Spinal cord (tissue), 10 donors: ENCODE measurements around the gene WWOX. TPM values are rescaled to one million over a fixed set of nuclear protein-coding genes. Genes with fewer than 3 reads are reported as not detected.

Experiments used
- DNase-seq, 6 donors: peaks; one replicate each; pipeline versions ENCODE4 v3.0.0 to v3.0.0-alpha.2; 2013 to 2015; ENCODE audit warnings: low spot score in 6 of 6, low read depth in 4 of 6
- H3K27ac ChIP-seq: one replicate; pipeline ENCODE4 v1.5.1; 2013; ENCODE audit warnings: low read depth, low read length, control low read depth
- H3K27me3 ChIP-seq: one replicate; pipeline ENCODE4 v1.6.1; 2013; ENCODE audit warnings: low read length; ENCODE audit not compliant: control insufficient read depth, insufficient read depth
- H3K36me3 ChIP-seq: one replicate; pipeline ENCODE4 v1.6.1; 2013; ENCODE audit warnings: low read length; ENCODE audit not compliant: control insufficient read depth, insufficient read depth
- H3K4me1 ChIP-seq: one replicate; pipeline ENCODE4 v1.6.1; 2013; ENCODE audit warnings: low read length; ENCODE audit not compliant: control insufficient read depth, insufficient read depth
- H3K4me3 ChIP-seq: one replicate; pipeline ENCODE4 v1.5.1; 2013; ENCODE audit warnings: low read depth, low read length, control low read depth
- H3K9me3 ChIP-seq: one replicate; pipeline ENCODE4 v1.6.1; 2013; ENCODE audit warnings: low read length; ENCODE audit not compliant: control insufficient read depth, insufficient read depth
- WGBS: methylation state at CpG from one replicate; pipeline ENCODE4 v1.1.5; 2013; ENCODE audit warnings: missing lambda C conversion rate; ENCODE audit not compliant: insufficient coverage; 5-methylcytosine and 5-hydroxymethylcytosine counted together
- polyA plus RNA-seq, 2 donors: library from polyadenylated mRNA; unstranded; fragments of 120-200 nt; gene quantifications; one replicate each; pipeline ENCODE4 v1.2.1, GENCODE V29; 2013; ENCODE audit not compliant: insufficient read length in 2 of 2
- total RNA-seq, 2 donors: library from RNA; depleted of rRNA in 1 of 2; stranded (reverse); fragments of 120-200 nt in 1 of 2; fragments of >200 nt in 1 of 2; gene quantifications; one replicate each; pipeline versions ENCODE4 v1.2.3 to v1.2.4, GENCODE V29; 2013 to 2014
- donor health status: healthy.

Gene WWOX
- total and polyA plus RNA-seq, 4 donors: 27.5 to 51.5 (median 32.5) TPM

GRCh38 chr16:78642621-78643285, 543.3 kb downstream of the WWOX start:
- Histone ChIP-seq H3K4me3 (no peak overlapping the region), H3K27me3 (peaks cover 2% of the 10 kb centered on the region), H3K36me3 (no peaks in the 10 kb centered on the region), H3K4me1 (no peaks in the 10 kb centered on the region), H3K27ac (no peak overlapping the region), H3K9me3 (no peaks in the 10 kb centered on the region)
- DNase-seq: no peak
- 80% methylated on average over 2 of the region's 6 CpGs for WGBS

GRCh38 chr16:78645657-78646056, 546.2 kb downstream of the WWOX start:
- H3K9me3 ChIP-seq: no peaks in the 10 kb centered on the region
- 45% methylated on average over 2 of the region's 4 CpGs for WGBS
- no peak overlapping the region for H3K27ac ChIP-seq
- DNase-seq: no peak
- no peak overlapping the region for H3K4me3 ChIP-seq
- H3K27me3 ChIP-seq: peaks cover under 1% of the 10 kb centered on the region
- peaks cover 9% of the 10 kb centered on the region for H3K4me1 ChIP-seq
- H3K36me3 ChIP-seq: no peaks in the 10 kb centered on the region

GRCh38 chr16:78647019-78647418, 547.6 kb downstream of the WWOX start:
- no peak for DNase-seq
- 89% methylated on average over 3 of the region's 3 CpGs for WGBS
- H3K36me3 ChIP-seq: no peaks in the 10 kb centered on the region

GRCh38 chr16:78647491-78647890, 548.0 kb downstream of the WWOX start:
- H3K27ac ChIP-seq: no peak overlapping the region
- no peaks in the 10 kb centered on the region for H3K36me3 ChIP-seq
- peaks cover 9% of the 10 kb centered on the region for H3K4me1 ChIP-seq
- no peaks in the 10 kb centered on the region for H3K9me3 ChIP-seq
- no peak for DNase-seq
- H3K27me3 ChIP-seq: no peaks in the 10 kb centered on the region
- no CpG with 5 or more reads among the region's 2 CpGs for WGBS
- H3K4me3 ChIP-seq: no peak overlapping the region

More at GRCh38 chr16:78647019-78647418, 547.6 kb downstream of the WWOX start:
- H3K9me3 ChIP-seq: no peaks in the 10 kb centered on the region
- H3K27me3 ChIP-seq: no peaks in the 10 kb centered on the region
- peaks cover 9% of the 10 kb centered on the region for H3K4me1 ChIP-seq
- no peak overlapping the region for H3K27ac ChIP-seq
- no peak overlapping the region for H3K4me3 ChIP-seq

GRCh38 chr16:78648517-78648916, 549.1 kb downstream of the WWOX start:
- Histone ChIP-seq H3K4me1 (peaks cover 9% of the 10 kb centered on the region), H3K36me3 (no peaks in the 10 kb centered on the region), H3K4me3 (no peak overlapping the region), H3K27me3 (no peaks in the 10 kb centered on the region), H3K9me3 (no peaks in the 10 kb centered on the region), H3K27ac (no peak overlapping the region)
- WGBS: 45% methylated on average over 3 of the region's 3 CpGs
- DNase-seq: peak in 2 of 6 donors; percentile 52 to 80

- 91% methylated on average over 1 of the region's 8 CpGs for WGBS
- no peaks in the 10 kb centered on the region for H3K36me3 ChIP-seq
- DNase-seq: no peak
- no peaks in the 10 kb centered on the region for H3K9me3 ChIP-seq
- H3K4me3 ChIP-seq: no peak overlapping the region
- no peak overlapping the region for H3K27ac ChIP-seq
- no peaks in the 10 kb centered on the region for H3K27me3 ChIP-seq
- peaks cover 9% of the 10 kb centered on the region for H3K4me1 ChIP-seq
Observed at GRCh38 chr16:78650339-78651074, 551.1 kb downstream of the WWOX start.

- no peak for DNase-seq
- Histone ChIP-seq H3K4me3 (no peak overlapping the region), H3K27ac (no peak overlapping the region), H3K27me3 (no peaks in the 10 kb centered on the region), H3K36me3 (no peaks in the 10 kb centered on the region), H3K9me3 (no peaks in the 10 kb centered on the region), H3K4me1 (no peaks in the 10 kb centered on the region)
- 67% methylated on average over 6 of the region's 8 CpGs for WGBS
Observed at GRCh38 chr16:78654929-78655328, 555.5 kb downstream of the WWOX start.

- peak in 1 of 6 donors; percentile 82 for DNase-seq
- no CpG with 5 or more reads among the region's 5 CpGs for WGBS
- Histone ChIP-seq H3K4me3 (no peak overlapping the region), H3K9me3 (no peaks in the 10 kb centered on the region), H3K4me1 (no peaks in the 10 kb centered on the region), H3K27me3 (no peaks in the 10 kb centered on the region), H3K36me3 (no peaks in the 10 kb centered on the region), H3K27ac (no peak overlapping the region)
Observed at GRCh38 chr16:78655331-78656113, 556.1 kb downstream of the WWOX start.

GRCh38 chr16:78656887-78657286, 557.4 kb downstream of the WWOX start:
- Histone ChIP-seq H3K36me3 (no peaks in the 10 kb centered on the region), H3K27ac (no peak overlapping the region), H3K27me3 (no peaks in the 10 kb centered on the region), H3K9me3 (no peaks in the 10 kb centered on the region), H3K4me3 (no peak overlapping the region), H3K4me1 (no peaks in the 10 kb centered on the region)
- WGBS: 79% methylated on average over 6 of the region's 10 CpGs
- no peak for DNase-seq
